Upper lobe of left lung (tissue), 6 donors: ENCODE measurements around the gene ITPA. TPM values are rescaled to one million over a fixed set of nuclear protein-coding genes. Genes with fewer than 3 reads are reported as not detected.
A peak's percentile ranks its signal among the peaks of the same experiment; 100 is the strongest.

Experiments
- ATAC-seq, 2 donors: fragments of 200-7000 bp; cut with Tn5 transposase; one replicate each; pipeline ENCODE4 v1.9.1; 2022; ENCODE audit warnings: mild to moderate bottlenecking in 2 of 2, moderate library complexity in 2 of 2; ENCODE audit not compliant: low FRiP score in 2 of 2
- DNase-seq, 2 donors: peaks; one replicate each; pipeline ENCODE4 v3.0.0-alpha.2; 2019 to 2020
- H3K27ac ChIP-seq, 4 donors: fragments of 200-600 bp; sonication (generic); one replicate each; pipeline ENCODE4 v1.5.1; 2016 to 2019
- H3K27me3 ChIP-seq, 4 donors: fragments of 200-600 bp; sonication (generic); one replicate each; pipeline ENCODE4 v1.5.1; 2017 to 2019
- H3K36me3 ChIP-seq, 4 donors: fragments of 200-600 bp; sonication (generic); one replicate each; pipeline ENCODE4 v1.5.1; 2016 to 2019
- H3K4me1 ChIP-seq, 4 donors: fragments of 200-600 bp; sonication (generic); one replicate each; pipeline ENCODE4 v1.5.1; 2018 to 2019
- H3K4me3 ChIP-seq, 4 donors: fragments of 200-600 bp; sonication (generic); one replicate each; pipeline ENCODE4 v1.5.1; 2017 to 2019; ENCODE audit warnings: mild to moderate bottlenecking in 2 of 4, moderate library complexity in 1 of 4
- H3K9me3 ChIP-seq, 4 donors: fragments of 200-600 bp; sonication (generic); one replicate each; pipeline ENCODE4 v1.5.1; 2018 to 2019
- CTCF ChIP-seq, 6 experiments: fragments of 450-650 bp in 4 of 6; fragments of 200-600 bp in 2 of 6; sonication (generic) in 2 of 6; IDR thresholded peaks; one replicate each; pipeline ENCODE4 v1.5.1; 2016 to 2019; ENCODE audit warnings: antibody characterized with exemption in 6 of 6
- EP300 ChIP-seq, 4 donors: sonication (generic); formaldehyde crosslinking; IDR thresholded peaks; one replicate each; pipeline ENCODE4 v1.5.1; 2017; ENCODE audit warnings: antibody characterized with exemption in 4 of 4, control low read depth in 2 of 4
- POLR2A ChIP-seq, 4 donors: fragments of 450-650 bp; IDR thresholded peaks; one replicate each; pipeline ENCODE4 v1.5.1; 2016 to 2017; ENCODE audit warnings: antibody characterized with exemption in 4 of 4, mild to moderate bottlenecking in 2 of 4
- POLR2AphosphoS5 ChIP-seq, 2 donors: sonication (generic); formaldehyde crosslinking; IDR thresholded peaks; one replicate each; pipeline ENCODE4 v1.5.1; 2017; ENCODE audit warnings: antibody characterized with exemption in 2 of 2
- WGBS, 2 donors: methylation state at CpG; one replicate each; pipeline ENCODE4 v1.1.5; 2017 to 2018; 5-methylcytosine and 5-hydroxymethylcytosine counted together
- total RNA-seq, 6 donors: library from RNA; depleted of rRNA in 4 of 6; stranded (reverse); fragments of >200 nt in 4 of 6; gene quantifications; one replicate each; pipeline versions ENCODE4 v1.1.0 to v1.2.1, GENCODE V29; 2016 to 2021
- donor health status: DM: no; HTN: no; CAD: no; lungs with moderate emphysema.
- donor health status: DM: no; HTN: yes; CAD: no; lungs with severe emphysema.

ITPA gene
- total RNA-seq, 6 donors from 2014 or later: 31.5 to 58.5 (median 43.3) TPM

DNA sequence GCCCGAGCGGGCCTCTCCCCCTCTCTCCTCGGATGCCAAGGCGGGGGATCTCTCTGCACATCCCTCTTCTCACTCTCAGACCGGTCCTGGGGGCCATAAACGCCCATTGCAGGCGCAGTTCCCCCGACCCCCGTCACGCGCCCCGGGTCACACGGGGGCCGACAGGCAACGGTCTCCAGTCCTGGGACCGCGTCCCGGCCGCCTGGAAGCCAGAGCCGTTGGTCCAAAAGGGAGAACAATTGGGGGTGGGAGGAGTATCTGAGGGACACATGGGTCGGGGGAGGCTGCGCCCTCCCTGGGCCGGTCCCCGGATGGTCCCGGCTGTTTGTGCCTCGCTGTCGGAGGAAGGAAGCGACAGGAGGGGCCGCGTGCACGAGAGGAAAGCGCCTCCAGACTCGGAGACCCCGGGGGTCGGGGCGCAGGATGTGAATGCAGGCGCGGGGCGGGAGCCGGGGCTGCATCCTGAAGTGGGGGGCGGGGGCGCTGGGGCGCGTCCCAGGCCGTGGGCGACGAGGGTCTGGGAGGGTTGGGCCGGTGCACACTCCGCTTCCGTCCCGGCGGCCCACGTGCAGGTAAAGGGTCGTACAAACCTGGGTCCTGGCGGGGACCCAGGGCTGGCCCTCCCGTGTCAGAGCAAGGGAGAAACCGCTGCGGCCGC lies 28.8 kb downstream of the ITPA start:
- H3K36me3 ChIP-seq: no peaks in the 10 kb centered on the region
- H3K9me3 ChIP-seq: no peaks in the 10 kb centered on the region
- H3K4me3 ChIP-seq: peak overlapping the region; percentile 34 to 98 (median 82)
- H3K27ac ChIP-seq: no peak overlapping the region
- peaks cover 0 to 35% (median 16%) of the 10 kb centered on the region in 4 donors for H3K27me3 ChIP-seq
- TF ChIP-seq POLR2A (IDR thresholded peaks at IDR 0.05) (no peak), CTCF (IDR thresholded peaks at IDR 0.05) (no peak), EP300 (IDR thresholded peaks at IDR 0.05) (no peak), POLR2AphosphoS5 (IDR thresholded peaks at IDR 0.05) (no peak)
- H3K4me1 ChIP-seq: peaks cover 13 to 30% (median 23%) of the 10 kb centered on the region in 4 donors
- peak in 1 of 2 donors; percentile 82 for DNase-seq
- no peak for ATAC-seq
- WGBS, 2 donors: 5 to 14% methylated on average over 14 to 34 of the region's 59 CpGs

- TF ChIP-seq POLR2A (IDR thresholded peaks at IDR 0.05): no peak
- TF ChIP-seq CTCF (IDR thresholded peaks at IDR 0.05): no peak
- TF ChIP-seq EP300 (IDR thresholded peaks at IDR 0.05): no peak
- TF ChIP-seq POLR2AphosphoS5 (IDR thresholded peaks at IDR 0.05): no peak
- Histone ChIP-seq H3K9me3 (no peaks in the 10 kb centered on the region), H3K27ac (peak overlapping the region in 1 of 4 donors; percentile 37), H3K4me3 (peak overlapping the region; percentile 34 to 98 (median 82)), H3K27me3 (peaks cover 0 to 35% (median 16%) of the 10 kb centered on the region in 4 donors), H3K36me3 (no peaks in the 10 kb centered on the region), H3K4me1 (peaks cover 13 to 30% (median 23%) of the 10 kb centered on the region in 4 donors)
- peak in 1 of 2 donors; percentile 21 for ATAC-seq
- 2% methylated on average over 22 to 32 of the region's 48 CpGs for WGBS, 2 donors
- DNase-seq: peak; percentile 31 to 90
Observed at GRCh38 chr20:3238616-3239025, 29.3 kb downstream of the ITPA start.

GRCh38 chr20:3239026-3239866 lies 29.9 kb downstream of the ITPA start, which contains the start of gene SLC4A11:
SLC4A11 (minus strand) TSS chr20:3239190; CDS start chr20:3239137, 53 bp downstream.
- peak; percentile 77 to 93 for DNase-seq
- H3K27me3 ChIP-seq: peaks cover 0 to 35% (median 16%) of the 10 kb centered on the region in 4 donors
- H3K9me3 ChIP-seq: no peaks in the 10 kb centered on the region
- ATAC-seq: peak; percentile 5 to 90
- peaks cover 13 to 30% (median 23%) of the 10 kb centered on the region in 4 donors for H3K4me1 ChIP-seq
- no peaks in the 10 kb centered on the region for H3K36me3 ChIP-seq
- WGBS, 2 donors: 1 to 2% methylated on average over 19 to 65 of the region's 107 CpGs
- TF ChIP-seq POLR2A (IDR thresholded peaks at IDR 0.05): no peak
- peak in 1 of 2 donors; percentile 29 for TF ChIP-seq POLR2AphosphoS5 (IDR thresholded peaks at IDR 0.05)
- H3K27ac ChIP-seq: peak within 1 kb of the TSS in 1 of 4 donors; percentile 37
- peak within 1 kb of the TSS; percentile 34 to 98 (median 82) for H3K4me3 ChIP-seq

DNA sequence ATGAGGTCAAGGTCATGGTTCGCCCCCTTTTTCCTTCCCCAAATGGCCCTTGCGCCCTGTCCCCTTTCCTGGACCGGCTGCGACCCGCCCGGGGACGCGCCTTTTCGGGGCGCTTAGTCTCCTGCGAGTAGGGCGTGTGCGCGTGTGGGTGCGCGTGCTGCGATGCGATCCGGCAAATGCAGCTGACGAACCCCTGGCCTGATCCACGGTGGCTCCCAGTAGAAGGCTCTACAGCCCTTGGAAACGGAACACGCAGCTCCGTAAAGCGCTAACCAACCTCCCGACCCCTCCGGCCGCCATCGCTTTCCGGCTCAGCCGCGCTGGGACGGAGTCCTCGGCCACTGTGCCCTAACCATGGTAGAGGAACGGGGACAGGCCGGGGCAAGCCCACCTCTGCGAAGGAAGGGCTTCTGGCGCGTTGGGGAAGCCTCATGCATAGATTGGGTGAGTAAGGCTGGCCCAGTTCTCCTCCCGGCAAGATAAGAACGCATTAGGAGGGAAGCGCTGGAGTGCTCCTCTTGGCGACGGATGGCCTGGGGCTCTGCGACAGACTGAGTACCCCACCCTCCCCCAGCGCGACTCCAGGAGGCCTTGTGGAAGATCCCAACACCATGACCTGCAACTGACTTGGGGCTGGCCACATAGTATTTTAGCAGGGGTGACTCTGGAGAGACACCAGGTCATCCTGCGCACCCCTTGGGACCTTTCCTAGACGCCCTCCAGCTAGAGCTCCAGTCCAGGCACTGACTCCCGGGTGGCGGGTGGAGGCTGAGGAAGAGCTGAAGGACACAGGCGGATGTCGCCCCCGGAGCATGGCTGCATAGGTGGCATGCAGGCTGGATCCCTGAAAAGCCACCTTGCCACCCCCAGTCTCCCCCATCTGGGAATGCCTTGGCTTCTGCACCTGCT lies 30.8 kb downstream of the ITPA start:
- peaks cover 0 to 35% (median 16%) of the 10 kb centered on the region in 4 donors for H3K27me3 ChIP-seq
- peak overlapping the region; percentile 34 to 98 (median 82) for H3K4me3 ChIP-seq
- 0 to 19% methylated on average over 1 to 45 of the region's 54 CpGs for WGBS, 2 donors
- no peak overlapping the region for H3K27ac ChIP-seq
- peaks cover 13 to 30% (median 23%) of the 10 kb centered on the region in 4 donors for H3K4me1 ChIP-seq
- TF ChIP-seq POLR2AphosphoS5 (IDR thresholded peaks at IDR 0.05) (no peak), CTCF (IDR thresholded peaks at IDR 0.05) (no peak), EP300 (IDR thresholded peaks at IDR 0.05) (no peak)
- H3K36me3 ChIP-seq: no peaks in the 10 kb centered on the region
- ATAC-seq (peak in 1 of 2 donors; percentile 47), DNase-seq (peak in 1 of 2 donors; percentile 85)
- H3K9me3 ChIP-seq: no peaks in the 10 kb centered on the region
